ENCODE results near the gene CDX4.

- no peak for TF ChIP-seq CTCF (IDR thresholded peaks at IDR 0.05; ENCODE audit: low read depth, low read length)
- TF ChIP-seq EZH2phosphoT487 (IDR thresholded peaks at IDR 0.05; ENCODE audit: low read depth): no peak
Observed at GRCh38 chrX:73398185-73398914, 48.5 kb upstream of the CDX4 start.

All from OCI-LY3 (cell line).